ENCODE results near the gene SLC9A1.

The SLC9A1 gene

DNA sequence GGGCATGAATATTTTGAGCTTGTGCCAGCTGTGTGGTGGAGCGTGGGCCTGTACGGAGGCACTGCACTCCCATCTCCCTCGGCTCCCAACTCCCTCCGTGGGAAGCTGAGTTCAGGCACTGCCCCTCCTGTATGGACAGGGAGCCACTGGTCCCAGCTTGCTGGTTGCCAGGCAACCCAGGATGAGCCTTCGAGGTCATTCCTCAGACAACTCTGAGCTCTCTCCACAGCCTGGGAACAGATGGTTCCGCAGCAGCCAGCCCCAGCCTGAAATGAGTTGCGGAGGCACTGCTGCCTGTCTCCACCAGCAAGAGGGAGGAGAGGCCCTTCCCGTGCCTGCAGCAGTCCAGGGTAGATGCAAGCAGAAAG lies 83.9 kb downstream of the SLC9A1 start:
- ChIA-PET CTCF (interaction anchor here (1.5 kb wide), 1 partner anchor 26 kb away, joined by 5 read pairs; no protein-coding TSS in a partner anchor), POLR2A (no interaction called here)
- TF ChIP-seq CTBP1 (IDR thresholded peaks at IDR 0.05; ENCODE audit: borderline replicate concordance) (no peak), TARDBP (IDR thresholded peaks at IDR 0.05) (no peak), SUZ12 (IDR thresholded peaks at IDR 0.05) (no peak), LEF1 (IDR thresholded peaks at IDR 0.05; ENCODE audit: borderline replicate concordance) (no peak), FOXK2 (IDR thresholded peaks at IDR 0.05) (no peak), HDGF (IDR thresholded peaks at IDR 0.05; ENCODE audit: borderline replicate concordance) (no peak), SP1 (IDR thresholded peaks at IDR 0.05) (no peak), FOXA1 (IDR thresholded peaks at IDR 0.05) (no peak), ARNT (IDR thresholded peaks at IDR 0.05) (no peak)
- DNase-seq (ENCODE audit: extremely low spot score): no peak

- no peak for TF ChIP-seq FOXK2 (IDR thresholded peaks at IDR 0.05)
- TF ChIP-seq ZNF384 (IDR thresholded peaks at IDR 0.05): no peak
- TF ChIP-seq, protein P1, sequence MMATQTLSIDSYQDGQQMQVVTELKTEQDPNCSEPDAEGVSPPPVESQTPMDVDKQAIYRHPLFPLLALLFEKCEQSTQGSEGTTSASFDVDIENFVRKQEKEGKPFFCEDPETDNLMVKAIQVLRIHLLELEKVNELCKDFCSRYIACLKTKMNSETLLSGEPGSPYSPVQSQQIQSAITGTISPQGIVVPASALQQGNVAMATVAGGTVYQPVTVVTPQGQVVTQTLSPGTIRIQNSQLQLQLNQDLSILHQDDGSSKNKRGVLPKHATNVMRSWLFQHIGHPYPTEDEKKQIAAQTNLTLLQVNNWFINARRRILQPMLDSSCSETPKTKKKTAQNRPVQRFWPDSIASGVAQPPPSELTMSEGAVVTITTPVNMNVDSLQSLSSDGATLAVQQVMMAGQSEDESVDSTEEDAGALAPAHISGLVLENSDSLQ (IDR thresholded peaks at IDR 0.05): no peak
- TF ChIP-seq CTBP1 (IDR thresholded peaks at IDR 0.05; ENCODE audit: borderline replicate concordance): no peak
- no peak for TF ChIP-seq SP1 (IDR thresholded peaks at IDR 0.05)
- TF ChIP-seq L3MBTL2 (conservative IDR thresholded peaks at IDR 0.05): no peak
- TF ChIP-seq HDGF (IDR thresholded peaks at IDR 0.05; ENCODE audit: borderline replicate concordance): no peak
- TF ChIP-seq ARNT (IDR thresholded peaks at IDR 0.05): no peak
- TF ChIP-seq FOXM1 (IDR thresholded peaks at IDR 0.05; ENCODE audit: borderline replicate concordance): no peak
- TF ChIP-seq NFRKB (IDR thresholded peaks at IDR 0.05): no peak
- no peak for TF ChIP-seq TARDBP (IDR thresholded peaks at IDR 0.05)
- no peak for TF ChIP-seq ELF4 (IDR thresholded peaks at IDR 0.05)
- no peak for TF ChIP-seq BHLHE40 (IDR thresholded peaks at IDR 0.05; ENCODE audit: borderline replicate concordance)
- no peak for TF ChIP-seq SUZ12 (IDR thresholded peaks at IDR 0.05)
- no peak for TF ChIP-seq LEF1 (IDR thresholded peaks at IDR 0.05; ENCODE audit: borderline replicate concordance)
- no peak for TF ChIP-seq FOXA1 (IDR thresholded peaks at IDR 0.05)
- CTCF ChIA-PET: interaction anchor here (1.0 to 1.5 kb wide), 3 partner anchors 11 to 27 kb away, joined by 3 to 5 read pairs (median 3); no protein-coding TSS in a partner anchor
- DNase-seq (ENCODE audit: extremely low spot score): no peak
Measured at GRCh38 chr1:27070390-27071048, 84.4 kb downstream of the SLC9A1 start.

DNA sequence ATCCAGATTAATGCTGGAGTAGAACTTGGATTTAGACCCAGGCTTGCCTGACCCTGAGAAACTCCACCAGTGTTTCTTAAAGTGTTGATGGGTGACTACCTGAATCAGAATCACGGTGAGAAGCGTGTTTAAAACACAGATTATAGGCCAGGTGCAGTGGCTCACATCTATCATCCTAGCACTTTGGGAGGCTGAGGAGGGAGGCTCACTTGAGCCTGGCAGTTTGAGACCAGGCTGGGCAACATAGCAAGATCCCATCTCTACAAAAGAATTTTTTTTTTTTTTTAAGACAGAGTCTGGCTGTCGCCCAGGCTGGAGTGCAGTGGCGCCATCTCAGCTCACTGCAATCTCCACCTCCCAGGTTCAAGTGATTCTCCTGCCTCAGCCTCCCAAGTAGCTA lies 86.0 kb downstream of the SLC9A1 start:
- ChIA-PET POLR2A (no interaction called here), CTCF (interaction anchor here (1.0 kb wide), 1 partner anchor 20 kb away, joined by 3 read pairs; no protein-coding TSS in a partner anchor)
- TF ChIP-seq SP1 (IDR thresholded peaks at IDR 0.05): no peak
- no peak for TF ChIP-seq BHLHE40 (IDR thresholded peaks at IDR 0.05; ENCODE audit: borderline replicate concordance)
- no peak for TF ChIP-seq NFRKB (IDR thresholded peaks at IDR 0.05)
- no peak for TF ChIP-seq FOXA1 (IDR thresholded peaks at IDR 0.05)
- no peak for TF ChIP-seq SUZ12 (IDR thresholded peaks at IDR 0.05)
- TF ChIP-seq L3MBTL2 (conservative IDR thresholded peaks at IDR 0.05): no peak
- no peak for TF ChIP-seq HDGF (IDR thresholded peaks at IDR 0.05; ENCODE audit: borderline replicate concordance)
- TF ChIP-seq TARDBP (IDR thresholded peaks at IDR 0.05): no peak
- no peak for TF ChIP-seq ELF4 (IDR thresholded peaks at IDR 0.05)
- no peak for TF ChIP-seq CTBP1 (IDR thresholded peaks at IDR 0.05; ENCODE audit: borderline replicate concordance)
- TF ChIP-seq ARNT (IDR thresholded peaks at IDR 0.05): no peak
- TF ChIP-seq LEF1 (IDR thresholded peaks at IDR 0.05; ENCODE audit: borderline replicate concordance): no peak
- no peak for TF ChIP-seq ZNF384 (IDR thresholded peaks at IDR 0.05)
- no peak for TF ChIP-seq FOXM1 (IDR thresholded peaks at IDR 0.05; ENCODE audit: borderline replicate concordance)
- no peak for TF ChIP-seq FOXK2 (IDR thresholded peaks at IDR 0.05)
- TF ChIP-seq, protein P1 (IDR thresholded peaks at IDR 0.05): no peak
- no peak for DNase-seq (ENCODE audit: extremely low spot score)

More at GRCh38 chr1:27070390-27071048, 84.4 kb downstream of the SLC9A1 start:
- POLR2A ChIA-PET: no interaction called here

DNA sequence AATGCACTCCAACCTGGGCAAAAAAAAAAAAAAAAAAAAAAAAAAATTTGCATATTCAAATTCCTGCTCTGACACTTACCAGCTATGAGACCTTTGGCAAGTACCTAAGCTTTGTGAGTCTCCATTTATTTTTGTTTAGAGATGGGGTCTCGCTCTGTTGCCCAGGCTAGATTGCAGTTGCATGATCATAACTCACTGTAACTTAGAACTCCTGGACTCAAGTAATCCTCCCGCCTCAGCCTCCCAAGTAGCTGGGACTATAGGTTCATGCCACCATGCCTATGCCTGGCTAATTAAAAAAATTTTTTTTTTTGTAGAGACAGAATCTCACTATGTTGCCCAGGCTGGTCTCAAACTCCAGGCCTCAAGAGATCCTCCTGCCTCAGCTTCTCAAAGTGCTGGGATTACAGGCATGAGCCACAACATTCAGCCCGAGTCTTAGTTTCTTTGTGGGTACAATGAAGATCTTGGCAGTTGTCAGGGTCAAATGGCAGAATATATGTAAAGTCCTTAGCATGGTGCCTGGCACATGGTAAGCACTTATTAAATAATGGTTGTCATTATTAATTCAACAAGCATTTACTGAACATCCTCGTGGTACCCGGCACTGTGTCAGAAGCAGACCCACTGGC lies 88.8 kb downstream of the SLC9A1 start:
- CTCF ChIA-PET: interaction anchor here (1.9 kb wide), 1 partner anchor 20 kb away, joined by 8 read pairs; no protein-coding TSS in a partner anchor
- POLR2A ChIA-PET: no interaction called here
- no peak for TF ChIP-seq HDGF (IDR thresholded peaks at IDR 0.05; ENCODE audit: borderline replicate concordance)
- no peak for TF ChIP-seq FOXM1 (IDR thresholded peaks at IDR 0.05; ENCODE audit: borderline replicate concordance)
- TF ChIP-seq ARNT (IDR thresholded peaks at IDR 0.05): no peak
- TF ChIP-seq LEF1 (IDR thresholded peaks at IDR 0.05; ENCODE audit: borderline replicate concordance): no peak
- DNase-seq (ENCODE audit: extremely low spot score): no peak

DNA sequence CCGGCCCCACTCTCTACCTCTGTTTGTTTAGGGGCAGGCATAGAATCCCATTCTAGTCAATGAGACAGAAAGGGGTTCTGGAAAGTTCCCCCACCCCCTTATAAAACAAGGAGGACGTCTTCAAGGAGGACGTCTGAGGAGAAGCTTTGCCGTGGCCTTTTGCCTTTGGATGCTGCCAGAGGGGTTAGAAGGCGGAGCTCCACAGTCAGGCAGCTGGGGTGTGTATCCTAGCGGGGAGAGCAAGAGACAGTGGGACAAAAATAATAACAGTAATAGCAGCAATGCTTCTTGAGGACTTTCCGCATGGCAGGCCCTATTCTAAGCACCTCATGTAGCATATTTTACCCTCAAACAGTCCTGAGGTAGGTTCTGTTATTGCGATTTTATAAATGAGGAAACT lies 94.0 kb downstream of the SLC9A1 start:
- ChIA-PET POLR2A (no interaction called here), CTCF (interaction anchor here (1.6 kb wide), 2 partner anchors 15 to 17 kb away, joined by 5 to 6 read pairs; no protein-coding TSS in a partner anchor)
- TF ChIP-seq FOXM1 (IDR thresholded peaks at IDR 0.05; ENCODE audit: borderline replicate concordance) (no peak), BHLHE40 (IDR thresholded peaks at IDR 0.05; ENCODE audit: borderline replicate concordance) (no peak), ARNT (IDR thresholded peaks at IDR 0.05) (no peak), SP1 (IDR thresholded peaks at IDR 0.05) (no peak), ELF4 (IDR thresholded peaks at IDR 0.05) (no peak), L3MBTL2 (conservative IDR thresholded peaks at IDR 0.05) (no peak), ZNF384 (IDR thresholded peaks at IDR 0.05) (no peak), SUZ12 (IDR thresholded peaks at IDR 0.05) (no peak), LEF1 (IDR thresholded peaks at IDR 0.05; ENCODE audit: borderline replicate concordance) (no peak), FOXA1 (IDR thresholded peaks at IDR 0.05) (no peak), NFRKB (IDR thresholded peaks at IDR 0.05) (no peak), FOXK2 (IDR thresholded peaks at IDR 0.05) (no peak), TARDBP (IDR thresholded peaks at IDR 0.05) (no peak)
- TF ChIP-seq, protein P1 (IDR thresholded peaks at IDR 0.05): no peak
- DNase-seq (ENCODE audit: extremely low spot score): no peak

All from HEK293T (cell line).